GM23338 (cell line): ENCODE measurements around the gene ZBTB26. TPM values are rescaled to one million over a fixed set of nuclear protein-coding genes. Genes with fewer than 3 reads are reported as not detected.
A peak's percentile ranks its signal among the peaks of the same experiment; 100 is the strongest.

Experiments used
- polyA plus RNA-seq: library from polyadenylated mRNA; unstranded; fragments of >200 nt; fragmentation: Nextera tagmentation; extraction: Ambion mirVana; gene quantifications from 2 replicates; pipeline ENCODE4 v1.2.1, GENCODE V29; 2016
- small RNA-seq: library from RNA; depleted of rRNA; stranded (forward); fragments of <200 nt; gene quantifications from one replicate; pipeline ENCODE3, GENCODE V24; 2014; ENCODE audit warnings: low replicate concordance
- total RNA-seq: library from RNA; depleted of rRNA; stranded (reverse); fragments of >200 nt; shearing (Covaris generic); gene quantifications from 2 replicates; pipeline ENCODE4 v1.2.3, GENCODE V29; 2014; rRNA removed

The ZBTB26 gene
- total and polyA plus RNA-seq, 2 experiments from 2014 or later: 3.0 to 9.0 TPM

Small RNA genes within 50 kb of the gene (small RNA-seq; reads per million reads assigned to genes)
- gene RNY1P15 (not detected), gene SNORD90 (108 reads per million, percentile 99 among the genes with 10 or more reads in this experiment)

Other genes with a start within 250 kb of the ZBTB26 start
- not detected in 2 replicates for gene OR1L4, start 207.5 kb downstream of the ZBTB26 start, total RNA-seq
- not detected in 2 replicates for gene OR1L4, start 207.5 kb downstream of the ZBTB26 start, polyA plus RNA-seq
- not detected in 2 replicates for gene OR1L6, start 189.2 kb downstream of the ZBTB26 start, total RNA-seq
- gene OR1L6, start 189.2 kb downstream of the ZBTB26 start, polyA plus RNA-seq: not detected in 2 replicates
- not detected in 2 replicates for gene OR5C1, start 142.6 kb downstream of the ZBTB26 start, total RNA-seq
- not detected in 2 replicates for gene OR5C1, start 142.6 kb downstream of the ZBTB26 start, polyA plus RNA-seq
- gene OR1K1, start 131.4 kb downstream of the ZBTB26 start, total RNA-seq: not detected in 2 replicates
- not detected in 2 replicates for gene OR1K1, start 131.4 kb downstream of the ZBTB26 start, polyA plus RNA-seq
- 21.2 and 26.6 TPM in 2 replicates for gene PDCL, start 102.9 kb downstream of the ZBTB26 start, total RNA-seq
- gene PDCL, start 102.9 kb downstream of the ZBTB26 start, polyA plus RNA-seq: 15.5 and 16.6 TPM in 2 replicates
- gene RC3H2, start 26.2 kb downstream of the ZBTB26 start, total RNA-seq: 37.5 and 42.1 TPM in 2 replicates
- 20.6 and 24.9 TPM in 2 replicates for gene RC3H2, start 26.2 kb downstream of the ZBTB26 start, polyA plus RNA-seq
- gene ZBTB6, start 18.2 kb downstream of the ZBTB26 start, total RNA-seq: 12.7 and 16.9 TPM in 2 replicates
- gene ZBTB6, start 18.2 kb downstream of the ZBTB26 start, polyA plus RNA-seq: 3.2 and 4.0 TPM in 2 replicates
- gene RABGAP1, start 9.5 kb upstream of the ZBTB26 start, total RNA-seq: 33.9 and 34.0 TPM in 2 replicates
- gene RABGAP1, start 9.5 kb upstream of the ZBTB26 start, polyA plus RNA-seq: 8.1 and 8.5 TPM in 2 replicates
- gene GPR21, start 102.2 kb upstream of the ZBTB26 start, total RNA-seq: 0.90 and 1.9 TPM in 2 replicates
- 0.24 TPM in 1 of 2 replicates, not detected in the other for gene GPR21, start 102.2 kb upstream of the ZBTB26 start, polyA plus RNA-seq